ENCODE measurements around the gene POMT1.

GRCh38 chr9:131476777-131477345 is 25.9 kb upstream of the POMT1 start:
- TF ChIP-seq, protein P1, sequence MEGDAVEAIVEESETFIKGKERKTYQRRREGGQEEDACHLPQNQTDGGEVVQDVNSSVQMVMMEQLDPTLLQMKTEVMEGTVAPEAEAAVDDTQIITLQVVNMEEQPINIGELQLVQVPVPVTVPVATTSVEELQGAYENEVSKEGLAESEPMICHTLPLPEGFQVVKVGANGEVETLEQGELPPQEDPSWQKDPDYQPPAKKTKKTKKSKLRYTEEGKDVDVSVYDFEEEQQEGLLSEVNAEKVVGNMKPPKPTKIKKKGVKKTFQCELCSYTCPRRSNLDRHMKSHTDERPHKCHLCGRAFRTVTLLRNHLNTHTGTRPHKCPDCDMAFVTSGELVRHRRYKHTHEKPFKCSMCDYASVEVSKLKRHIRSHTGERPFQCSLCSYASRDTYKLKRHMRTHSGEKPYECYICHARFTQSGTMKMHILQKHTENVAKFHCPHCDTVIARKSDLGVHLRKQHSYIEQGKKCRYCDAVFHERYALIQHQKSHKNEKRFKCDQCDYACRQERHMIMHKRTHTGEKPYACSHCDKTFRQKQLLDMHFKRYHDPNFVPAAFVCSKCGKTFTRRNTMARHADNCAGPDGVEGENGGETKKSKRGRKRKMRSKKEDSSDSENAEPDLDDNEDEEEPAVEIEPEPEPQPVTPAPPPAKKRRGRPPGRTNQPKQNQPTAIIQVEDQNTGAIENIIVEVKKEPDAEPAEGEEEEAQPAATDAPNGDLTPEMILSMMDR (IDR thresholded peaks at IDR 0.05; ENCODE audit: insufficient read depth, low read depth, low read length) = no peak
- TF ChIP-seq EZH2 (IDR thresholded peaks at IDR 0.05; ENCODE audit: insufficient read depth, low read length) = no peak
